IPS-20b (cell line): ENCODE results near the gene GMNN.
"Not testable (repeated sequence)": the region's sequence is repeated elsewhere in the genome, so short reads cannot be mapped to it uniquely, and the experiment has no call there.

Experiments
- H3K27ac ChIP-seq: one replicate; pipeline ENCODE4 v1.5.1; 2013; ENCODE audit warnings: low read length
- H3K27me3 ChIP-seq: 2 replicates; pipeline ENCODE4 v1.6.1; 2013; ENCODE audit warnings: mild to moderate bottlenecking, low read length, inconsistent platforms; ENCODE audit not compliant: insufficient read depth
- H3K36me3 ChIP-seq: 2 replicates; pipeline ENCODE4 v1.6.1; 2013; ENCODE audit warnings: low read depth, mild to moderate bottlenecking, inconsistent platforms, low read length, moderate library complexity; ENCODE audit not compliant: insufficient read depth
- H3K4me1 ChIP-seq: 2 replicates; pipeline ENCODE4 v1.6.1; 2013; ENCODE audit warnings: mild to moderate bottlenecking, control low read depth, inconsistent platforms, low read length, moderate library complexity; ENCODE audit not compliant: insufficient read depth
- H3K4me3 ChIP-seq: 2 replicates; pipeline ENCODE4 v1.5.1; 2013; ENCODE audit warnings: mild to moderate bottlenecking, low read length, inconsistent platforms
- H3K9ac ChIP-seq: 2 replicates; pipeline ENCODE4 v1.6.1; 2013; ENCODE audit warnings: low read depth, mild to moderate bottlenecking, inconsistent platforms, low read length, moderate library complexity
- H3K9me3 ChIP-seq: 2 replicates; pipeline ENCODE4 v1.6.1; 2013; ENCODE audit warnings: mild to moderate bottlenecking, low read depth, low read length, inconsistent platforms; ENCODE audit not compliant: insufficient read depth

GMNN gene

GRCh38 chr6:24763578-24763977, 11.2 kb upstream of the GMNN start:
- H3K9me3 ChIP-seq = no peaks in the 10 kb centered on the region
- H3K4me3 ChIP-seq = no peak overlapping the region
- H3K4me1 ChIP-seq = no peaks in the 10 kb centered on the region
- H3K27me3 ChIP-seq = no peaks in the 10 kb centered on the region
- no peak overlapping the region for H3K9ac ChIP-seq
- H3K36me3 ChIP-seq = no peaks in the 10 kb centered on the region
- no peak overlapping the region for H3K27ac ChIP-seq

- H3K9me3 ChIP-seq, H3K27ac ChIP-seq, H3K9ac ChIP-seq, H3K36me3 ChIP-seq, H3K4me3 ChIP-seq, H3K4me1 ChIP-seq, H3K27me3 ChIP-seq: not testable (repeated sequence)
Measured at GRCh38 chr6:24764833-24765828, 9.6 kb upstream of the GMNN start.

DNA sequence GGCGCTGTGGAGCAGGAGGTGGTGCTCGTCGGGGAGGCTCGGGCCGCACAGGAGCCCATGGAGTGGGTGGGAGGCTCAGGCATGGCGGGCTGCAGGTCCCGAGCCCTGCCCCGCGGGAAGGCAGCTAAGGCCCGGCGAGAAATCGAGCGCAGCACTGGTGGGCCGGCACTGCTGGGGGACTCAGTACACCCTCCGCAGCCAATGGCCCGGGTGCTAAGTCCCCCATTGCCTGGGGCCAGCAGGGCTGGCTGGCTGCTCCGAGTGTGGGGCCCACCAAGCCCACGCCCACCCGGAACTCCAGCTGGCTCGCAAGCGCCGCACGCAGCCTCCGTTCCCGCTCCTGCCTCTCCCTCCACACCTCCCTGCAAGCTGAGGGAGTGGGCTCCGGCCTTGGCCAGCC, 8.8 kb upstream of the GMNN start:
- not testable (repeated sequence) for H3K4me3 ChIP-seq, H3K27me3 ChIP-seq, H3K4me1 ChIP-seq, H3K9me3 ChIP-seq, H3K9ac ChIP-seq, H3K36me3 ChIP-seq, H3K27ac ChIP-seq

DNA sequence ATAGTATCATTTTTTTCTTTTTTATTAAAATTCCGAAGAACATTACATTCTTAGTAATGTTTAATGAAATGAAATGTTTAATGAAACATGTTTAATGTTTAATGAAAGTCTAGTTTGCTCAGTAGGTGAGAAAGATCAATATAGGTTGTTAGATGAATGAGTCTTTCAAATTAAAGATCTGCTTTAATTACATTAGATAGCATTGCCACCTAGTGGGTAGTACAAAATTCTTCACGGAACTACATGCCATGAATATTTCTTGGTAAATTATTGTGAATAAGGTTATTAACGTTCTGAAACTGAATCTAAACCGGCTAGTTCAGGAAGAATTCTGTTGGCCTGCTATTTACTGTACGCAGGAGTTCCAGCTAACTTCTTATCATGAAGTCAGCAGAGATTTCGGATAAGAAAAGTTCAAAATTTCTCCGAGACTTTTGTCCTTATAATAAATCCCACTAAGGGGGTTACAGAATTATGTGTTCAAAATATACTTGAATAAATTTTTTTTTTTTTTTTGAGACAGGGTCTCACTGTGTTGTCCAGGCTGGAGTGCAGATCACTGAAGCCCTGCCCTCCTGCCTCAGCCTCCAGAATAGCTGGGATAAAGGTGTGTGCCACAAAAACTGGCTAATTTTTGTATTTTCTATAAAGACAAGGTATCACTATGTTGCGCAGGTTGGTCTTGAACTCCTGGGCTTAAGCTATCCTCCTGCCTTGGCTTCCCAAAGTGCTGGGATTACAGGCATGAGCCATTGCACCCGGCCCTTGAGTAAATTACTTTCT, 7.9 kb upstream of the GMNN start:
- Histone ChIP-seq H3K36me3 (no peaks in the 10 kb centered on the region), H3K4me1 (no peaks in the 10 kb centered on the region), H3K27me3 (no peaks in the 10 kb centered on the region), H3K9ac (no peak overlapping the region), H3K27ac (no peak overlapping the region), H3K4me3 (no peak overlapping the region), H3K9me3 (no peaks in the 10 kb centered on the region)

- Histone ChIP-seq H3K9ac (no peak overlapping the region), H3K9me3 (no peaks in the 10 kb centered on the region), H3K4me3 (no peak overlapping the region), H3K27me3 (no peaks in the 10 kb centered on the region), H3K36me3 (no peaks in the 10 kb centered on the region), H3K4me1 (no peaks in the 10 kb centered on the region), H3K27ac (no peak overlapping the region)
Measured at GRCh38 chr6:24768361-24768760, 6.4 kb upstream of the GMNN start.

- H3K27ac ChIP-seq = peak overlapping the region; percentile 40
- peaks cover 8% of the 10 kb centered on the region; the same call in 1 of the 2 replicates for H3K4me1 ChIP-seq
- peak overlapping the region; percentile 93 for H3K4me3 ChIP-seq
- peaks cover 40% of the 10 kb centered on the region for H3K36me3 ChIP-seq
- peak overlapping the region; percentile 100 for H3K9ac ChIP-seq
- no peaks in the 10 kb centered on the region for H3K27me3 ChIP-seq
- H3K9me3 ChIP-seq = no peaks in the 10 kb centered on the region
Measured at GRCh38 chr6:24775520-24776058, 852 bp downstream of the GMNN start.

DNA sequence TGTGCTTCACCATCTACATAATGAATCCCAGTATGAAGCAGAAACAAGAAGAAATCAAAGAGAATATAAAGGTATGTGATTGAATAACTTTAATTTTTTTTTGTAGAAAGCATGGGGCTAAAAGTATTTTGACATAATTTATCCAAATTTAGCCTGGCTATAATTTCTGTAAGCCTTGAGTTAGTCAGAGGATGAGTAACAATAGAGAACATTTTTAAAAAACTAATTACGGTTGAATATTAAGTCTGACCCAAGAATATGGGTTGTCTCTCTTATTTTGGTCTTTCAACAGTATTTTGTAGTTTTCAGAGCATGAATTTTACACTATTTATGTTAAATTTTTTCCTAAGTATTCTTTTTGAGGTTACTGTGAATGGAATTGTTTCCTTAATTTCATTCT, 2.5 kb downstream of the GMNN start:
- peak overlapping the region; percentile 93 for H3K4me3 ChIP-seq
- peak overlapping the region; percentile 44; the same call in 1 of the 2 replicates for H3K9ac ChIP-seq
- peaks cover 8% of the 10 kb centered on the region; the same call in 1 of the 2 replicates for H3K4me1 ChIP-seq

DNA sequence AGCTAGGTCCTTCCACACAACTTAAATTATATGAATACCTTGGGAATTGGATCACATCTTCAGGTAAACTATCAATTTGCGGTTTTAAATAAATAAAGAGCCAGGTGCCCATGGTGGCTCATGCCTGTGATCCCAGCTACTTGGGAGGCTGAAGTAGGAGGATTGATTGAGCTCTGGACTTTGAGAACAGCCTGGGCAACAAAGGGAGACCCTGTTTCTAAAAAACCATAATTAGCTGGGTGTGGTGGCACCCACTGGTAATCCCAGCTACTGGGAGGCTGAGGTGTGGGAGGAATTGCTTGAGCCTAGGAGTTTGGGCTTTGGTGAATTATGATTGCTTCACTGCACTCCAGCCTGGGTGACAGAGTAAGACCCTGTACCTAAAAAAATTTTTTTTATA, 3.4 kb downstream of the GMNN start:
- Histone ChIP-seq H3K4me1 (peaks cover 8% of the 10 kb centered on the region; the same call in 1 of the 2 replicates), H3K9me3 (no peaks in the 10 kb centered on the region), H3K36me3 (peaks cover 64% of the 10 kb centered on the region), H3K9ac (peak overlapping the region; percentile 44; the same call in 1 of the 2 replicates), H3K27me3 (no peaks in the 10 kb centered on the region), H3K27ac (no peak overlapping the region), H3K4me3 (peak overlapping the region; percentile 93)

More for the DNA sequence above, 2.5 kb downstream of the GMNN start:
- H3K27ac ChIP-seq = no peak overlapping the region
- H3K9me3 ChIP-seq = no peaks in the 10 kb centered on the region
- H3K27me3 ChIP-seq = no peaks in the 10 kb centered on the region
- H3K36me3 ChIP-seq = peaks cover 55% of the 10 kb centered on the region

GRCh38 chr6:24778878-24779277, 4.1 kb downstream of the GMNN start:
- H3K27me3 ChIP-seq = no peaks in the 10 kb centered on the region
- H3K9me3 ChIP-seq = no peaks in the 10 kb centered on the region
- H3K36me3 ChIP-seq = peaks cover 71% of the 10 kb centered on the region
- H3K27ac ChIP-seq = no peak overlapping the region
- H3K4me3 ChIP-seq = no peak overlapping the region
- no peak overlapping the region for H3K9ac ChIP-seq
- H3K4me1 ChIP-seq = peaks cover 8% of the 10 kb centered on the region; the same call in 1 of the 2 replicates

GRCh38 chr6:24779416-24780016, 4.8 kb downstream of the GMNN start:
- H3K27ac ChIP-seq = no peak overlapping the region
- no peaks in the 10 kb centered on the region for H3K9me3 ChIP-seq
- H3K9ac ChIP-seq = no peak overlapping the region
- peaks cover 78% of the 10 kb centered on the region for H3K36me3 ChIP-seq
- no peak overlapping the region for H3K4me3 ChIP-seq
- H3K27me3 ChIP-seq = no peaks in the 10 kb centered on the region
- H3K4me1 ChIP-seq = peaks cover 8% of the 10 kb centered on the region; the same call in 1 of the 2 replicates

DNA sequence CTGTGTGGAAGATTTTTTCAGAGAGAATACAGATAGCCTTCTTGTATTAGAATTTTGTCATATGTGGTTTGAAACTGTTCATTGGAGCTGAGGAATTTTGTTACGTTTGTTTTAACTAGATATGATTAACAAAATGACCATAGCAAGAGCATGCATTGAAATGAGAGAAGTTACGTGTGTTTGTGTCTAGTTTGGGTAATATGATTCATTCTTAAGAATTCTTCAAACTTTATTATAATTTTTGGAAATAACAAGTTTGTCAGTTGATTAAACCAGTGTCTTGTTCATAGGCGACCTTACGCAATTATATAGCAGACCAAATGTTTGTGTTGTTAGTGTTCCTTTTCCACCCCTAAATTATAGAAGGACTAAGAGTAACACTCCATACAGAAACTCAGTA, 5.5 kb downstream of the GMNN start:
- Histone ChIP-seq H3K9ac (no peak overlapping the region), H3K27me3 (no peaks in the 10 kb centered on the region), H3K36me3 (peaks cover 85% of the 10 kb centered on the region), H3K4me1 (peaks cover 8% of the 10 kb centered on the region; the same call in 1 of the 2 replicates), H3K9me3 (no peaks in the 10 kb centered on the region), H3K4me3 (no peak overlapping the region), H3K27ac (no peak overlapping the region)
